Measurements from ENCODE around the gene TBCE.

Gene TBCE

DNA sequence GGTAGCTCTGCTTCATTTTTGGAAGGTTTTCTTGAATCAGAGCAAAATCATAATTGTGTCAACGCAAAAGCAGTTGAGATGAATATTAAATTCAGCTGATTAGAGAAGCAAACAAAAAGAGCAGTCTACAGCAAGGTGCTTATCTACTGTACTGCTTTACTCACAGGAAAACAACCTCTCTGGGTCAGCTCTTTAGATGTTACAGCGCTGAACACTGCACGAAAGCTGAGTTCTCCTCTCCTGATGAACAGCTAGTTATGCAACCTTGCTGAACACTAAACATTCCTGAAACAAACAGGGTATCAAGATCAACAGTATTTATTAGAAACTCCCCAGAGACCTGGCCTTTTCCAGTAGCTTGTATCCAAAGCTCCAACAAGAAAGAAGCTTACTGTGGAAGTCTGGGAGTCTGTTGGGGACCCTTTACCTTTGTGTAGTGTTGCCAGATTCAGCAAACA lies 41.3 kb downstream of the TBCE start:
- DNase-seq (ENCODE audit: low read depth in 2 of 3, low spot score in 1 of 3): no peak

DNA sequence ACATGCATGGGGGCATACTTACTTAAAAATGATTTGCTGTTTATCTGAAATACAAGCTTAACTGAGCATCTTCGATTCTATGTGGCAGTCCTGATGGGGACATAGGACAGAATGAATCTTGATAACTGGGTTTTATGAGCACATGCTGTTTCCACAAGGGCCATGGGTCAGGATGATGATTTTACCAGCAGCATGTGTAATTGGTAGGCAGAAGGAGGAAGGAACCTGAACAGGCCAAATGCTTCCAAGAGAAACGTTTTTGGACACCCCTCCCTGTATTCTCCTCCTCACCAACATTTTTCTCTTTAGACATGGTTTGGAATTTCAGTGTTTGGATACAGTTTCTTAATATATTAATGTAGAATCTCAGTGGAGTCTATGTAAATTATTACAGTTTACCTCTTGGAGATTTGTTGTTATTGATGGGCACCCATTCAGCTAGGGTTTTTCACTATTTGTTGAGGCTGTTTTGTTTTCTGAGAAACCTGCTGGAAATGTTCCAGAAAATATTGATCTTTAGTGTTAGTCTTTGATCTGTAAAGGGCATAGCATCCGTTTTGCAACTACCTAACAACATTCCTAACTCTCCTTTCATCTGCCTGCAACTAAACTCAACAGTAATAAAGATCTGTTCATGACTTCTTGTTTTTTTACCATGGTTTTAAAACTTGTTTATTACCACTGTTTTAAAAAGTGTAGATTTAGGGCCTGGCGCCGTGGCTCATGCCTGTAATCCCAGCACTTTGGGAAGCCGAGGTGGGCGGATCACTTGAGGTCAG lies 42.0 kb downstream of the TBCE start:
- no peak for DNase-seq (ENCODE audit: low read depth in 2 of 3, low spot score in 1 of 3)

DNA sequence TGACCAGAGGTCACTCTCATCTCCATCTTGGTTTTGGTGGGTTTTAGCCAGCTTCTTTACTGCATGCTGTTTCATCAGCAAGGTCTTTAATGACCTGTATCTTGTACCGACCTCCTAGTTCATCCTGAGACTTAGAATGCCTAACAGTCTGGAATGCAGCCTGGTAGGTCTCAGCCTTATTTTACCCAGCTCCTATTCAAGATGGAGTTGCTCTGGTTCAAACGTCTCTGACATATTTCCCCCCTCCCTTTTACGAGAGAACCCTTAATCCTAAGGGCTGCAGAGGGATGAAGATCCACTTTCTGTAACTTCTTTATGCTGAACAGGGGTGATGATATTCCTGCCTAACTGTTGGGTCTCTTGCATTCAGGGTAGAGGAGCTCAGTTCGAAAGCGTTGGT lies 43.2 kb downstream of the TBCE start:
- DNase-seq (ENCODE audit: low read depth in 2 of 3, low spot score in 1 of 3): no peak

DNA sequence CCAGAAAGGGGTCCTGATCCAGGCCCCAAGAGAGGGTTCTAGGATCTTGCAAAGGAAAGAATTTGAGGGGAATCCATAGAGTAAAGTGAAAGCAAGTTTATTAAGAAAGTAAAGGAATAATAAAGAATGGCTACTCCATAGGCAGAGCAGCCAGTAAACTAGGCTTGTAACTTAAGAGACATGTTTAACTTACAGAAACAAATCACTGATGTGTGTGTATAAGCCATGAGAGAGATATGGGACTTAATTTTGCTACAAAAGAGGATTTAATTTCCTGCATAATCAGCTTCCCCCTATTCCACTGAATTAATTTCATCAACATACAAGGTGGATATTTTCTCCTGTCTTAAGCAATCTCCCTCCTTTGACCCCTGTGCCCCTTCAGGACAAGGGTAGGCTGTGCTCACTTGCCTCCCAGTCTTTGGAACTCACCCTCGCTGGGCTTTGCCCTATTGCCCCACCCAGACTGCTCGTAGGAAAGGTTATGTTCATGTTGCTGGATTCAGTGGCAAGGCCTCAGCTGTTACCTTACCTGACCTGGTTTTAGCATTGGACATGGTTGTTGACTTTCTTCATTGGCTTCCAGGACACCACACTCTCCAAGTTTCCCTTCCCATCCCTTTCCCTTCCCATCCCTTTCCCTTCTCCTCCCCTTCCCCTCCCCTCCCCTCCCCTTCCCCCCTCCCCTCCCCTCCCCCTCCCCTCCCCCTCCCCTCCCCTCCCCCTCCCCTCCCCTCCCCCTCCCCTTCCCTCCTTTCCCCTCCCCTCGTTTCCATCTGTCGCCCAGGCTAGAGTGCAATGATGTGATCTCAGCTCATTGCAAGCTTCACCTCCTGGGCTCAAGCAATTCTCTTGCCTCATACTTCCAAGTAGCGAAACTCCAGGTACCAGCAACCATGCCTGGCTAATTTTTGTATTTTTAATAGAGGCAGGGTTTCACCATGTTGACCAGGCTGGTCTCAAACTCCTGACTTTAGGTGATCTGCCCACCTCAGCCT lies 44.6 kb downstream of the TBCE start:
- DNase-seq (ENCODE audit: low read depth in 2 of 3, low spot score in 1 of 3): no peak

DNA sequence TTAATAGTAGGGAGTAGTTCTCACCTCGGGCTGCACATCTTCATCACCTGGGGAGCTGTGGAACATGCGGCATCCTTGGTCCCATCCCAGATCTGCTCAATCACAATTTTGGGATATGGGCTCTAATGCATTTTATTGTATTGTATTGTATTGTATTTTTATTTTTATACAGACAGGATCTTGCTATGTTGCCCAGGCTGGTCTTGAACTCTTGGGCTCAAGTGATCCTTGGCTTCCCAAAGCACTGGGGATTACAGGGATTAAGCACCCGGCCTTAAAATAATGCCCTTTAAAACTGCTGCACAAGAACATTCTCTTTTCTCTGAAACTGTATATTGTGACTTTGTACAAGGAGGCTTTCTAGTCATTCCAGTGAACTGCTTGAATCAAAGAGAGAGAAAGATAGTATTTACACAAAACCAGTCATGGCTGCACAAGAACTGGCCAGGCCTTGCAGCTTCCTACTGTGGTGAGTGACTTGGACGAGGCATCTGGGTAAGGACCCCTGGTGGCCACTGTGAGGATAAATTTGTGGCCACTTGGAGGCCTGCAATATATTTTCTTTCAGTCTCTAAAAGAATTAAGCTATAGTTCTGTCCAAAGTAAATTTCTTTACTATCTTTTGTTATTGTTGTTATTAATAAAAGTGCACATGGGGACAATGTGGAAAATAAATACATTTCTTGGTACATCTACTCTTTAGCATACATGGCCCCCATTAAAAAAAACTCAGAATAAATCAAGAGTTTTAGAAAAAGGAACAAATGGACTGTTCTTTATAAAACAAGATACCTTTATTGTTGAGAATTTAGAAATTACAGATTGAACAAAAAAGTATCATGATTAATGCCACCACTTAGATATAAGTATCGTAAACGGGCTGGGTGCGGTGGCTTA lies 48.0 kb downstream of the TBCE start:
- peak; percentile 25 to 43 (median 38) for DNase-seq (ENCODE audit: low read depth in 2 of 3, low spot score in 1 of 3)

DNA sequence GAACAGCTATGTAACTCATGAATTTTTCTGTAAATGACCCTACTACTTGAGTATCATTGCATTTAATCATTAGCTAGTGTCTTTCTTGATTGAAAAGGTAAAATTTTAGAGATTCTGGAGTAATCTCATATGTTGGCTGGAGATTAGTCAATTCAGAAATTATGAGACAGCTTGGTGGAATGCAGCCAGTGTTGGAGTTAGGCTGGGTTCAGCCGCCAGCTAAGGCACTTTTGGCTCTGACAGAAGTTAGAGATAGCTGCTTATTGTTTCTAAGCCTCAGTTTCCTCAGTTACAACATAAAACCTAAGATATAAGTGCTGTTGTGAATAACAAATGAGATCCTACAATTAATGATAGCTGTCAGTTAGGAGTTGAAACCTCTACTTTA lies 49.4 kb downstream of the TBCE start:
- DNase-seq (ENCODE audit: low read depth in 2 of 3, low spot score in 1 of 3): no peak

DNA sequence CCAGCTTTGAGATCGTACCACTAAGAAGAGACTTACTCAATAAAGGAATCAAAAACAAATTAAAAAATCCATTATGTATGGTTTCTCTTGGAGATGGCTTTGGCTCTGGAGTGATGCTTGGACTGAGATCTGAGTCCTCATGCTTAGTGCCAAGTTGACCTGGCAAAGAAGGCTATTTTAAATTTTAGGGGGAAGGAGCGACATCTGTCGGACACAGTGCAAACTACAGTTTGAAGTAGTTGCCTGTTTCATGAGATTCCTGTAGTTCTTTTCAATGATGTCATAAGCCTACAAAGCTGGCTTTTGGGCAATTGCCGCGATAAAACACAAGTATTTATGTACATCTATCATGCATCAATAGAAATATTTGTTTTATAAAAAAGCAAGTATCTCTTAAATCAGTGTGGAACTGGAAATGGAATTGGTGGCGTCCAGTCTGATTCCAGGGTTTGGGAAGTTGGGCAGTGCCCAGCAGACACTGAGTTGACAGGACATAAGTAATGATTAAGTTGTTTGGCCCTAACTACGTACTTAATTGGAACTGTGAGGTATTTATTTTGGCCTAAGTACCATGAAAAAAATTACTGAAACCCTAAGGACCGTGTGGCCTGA lies 50.0 kb downstream of the TBCE start:
- DNase-seq (ENCODE audit: low read depth in 2 of 3, low spot score in 1 of 3): peak; percentile 35 to 74 (median 40)

DNA sequence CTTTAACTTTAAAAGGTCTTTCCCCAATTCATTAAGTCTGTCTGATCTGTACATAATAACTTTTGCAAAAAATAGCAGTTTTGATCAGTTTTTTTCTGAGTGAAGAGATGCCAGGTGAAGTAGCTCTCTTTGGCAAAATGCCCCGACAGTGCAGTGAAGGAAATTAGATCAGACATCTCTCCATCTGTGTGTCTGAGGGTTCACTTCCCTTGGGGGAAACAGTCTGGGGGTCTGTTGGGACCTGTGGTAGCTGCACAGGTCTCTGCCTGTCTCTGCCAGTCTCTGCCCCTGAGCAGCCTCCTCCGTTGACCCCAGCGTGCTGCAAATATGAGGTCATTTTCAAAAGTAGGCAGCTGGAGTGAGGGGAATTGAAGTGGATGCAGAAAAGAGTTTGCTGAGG lies 54.5 kb downstream of the TBCE start:
- no peak for DNase-seq (ENCODE audit: low read depth in 2 of 3, low spot score in 1 of 3)

DNA sequence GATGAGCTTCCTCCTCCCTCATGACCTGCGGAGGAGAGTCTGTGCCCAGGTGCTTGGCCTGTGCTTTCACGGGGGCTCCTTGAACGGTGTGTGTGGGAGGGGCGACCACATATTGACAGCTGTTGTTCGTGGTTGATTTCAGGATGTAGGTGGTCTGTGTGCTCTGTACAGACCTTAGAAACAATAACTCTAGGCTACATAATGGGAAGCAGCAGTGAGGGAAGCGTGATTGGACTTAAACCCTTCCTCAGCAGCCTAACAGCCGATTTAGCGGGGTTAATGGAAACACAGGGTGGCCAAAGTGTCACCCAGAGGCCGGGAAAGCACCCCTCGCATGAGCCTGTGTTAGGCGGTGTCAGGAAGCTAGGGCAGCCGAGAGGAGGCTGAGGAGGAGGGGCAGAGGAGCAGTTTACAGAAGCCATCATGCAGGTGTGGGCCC lies 56.0 kb downstream of the TBCE start:
- peak in 1 of 3 donors; percentile 3 for DNase-seq (ENCODE audit: low read depth in 2 of 3, low spot score in 1 of 3)

DNA sequence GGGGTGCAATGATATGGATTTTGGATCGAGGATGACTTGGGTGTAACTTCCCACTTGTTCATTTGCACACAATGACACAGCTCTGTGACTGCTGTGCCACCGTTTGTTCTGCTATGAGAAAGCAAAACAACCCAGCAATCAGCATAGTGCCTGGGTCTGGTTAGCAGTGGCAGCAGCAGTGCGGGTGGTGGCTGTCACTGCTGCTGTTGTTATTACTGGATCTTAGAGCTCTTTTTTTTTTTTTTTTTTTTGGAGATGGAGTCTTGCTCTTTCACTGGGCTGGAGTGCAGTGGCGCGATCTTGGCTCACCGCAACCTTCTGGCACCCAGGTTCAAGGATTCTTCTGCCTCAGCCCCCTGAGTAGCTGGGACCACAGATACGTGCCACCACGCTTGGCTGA lies 56.9 kb downstream of the TBCE start:
- no peak for DNase-seq (ENCODE audit: low read depth in 2 of 3, low spot score in 1 of 3)

DNA sequence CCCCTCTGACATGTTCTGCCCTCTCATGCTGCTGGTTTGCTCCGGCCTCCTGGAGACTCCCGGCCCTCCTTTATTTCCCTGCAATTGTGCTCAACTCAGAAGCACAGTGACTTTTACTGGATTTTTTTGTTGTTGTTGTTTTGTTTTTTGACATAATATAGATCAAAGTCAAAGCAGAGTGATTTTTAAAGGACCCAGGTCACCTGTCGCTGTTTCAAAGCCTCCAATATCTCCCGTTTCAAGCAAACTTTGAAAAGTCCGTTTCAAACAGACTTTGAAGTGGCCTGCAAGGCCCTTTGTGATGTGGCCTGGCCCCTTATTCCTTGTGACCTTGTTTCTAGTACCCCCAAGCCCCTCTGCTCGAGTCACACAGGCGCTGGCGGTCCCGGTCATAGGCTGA lies 58.1 kb downstream of the TBCE start:
- DNase-seq (ENCODE audit: low read depth in 2 of 3, low spot score in 1 of 3): no peak

DNA sequence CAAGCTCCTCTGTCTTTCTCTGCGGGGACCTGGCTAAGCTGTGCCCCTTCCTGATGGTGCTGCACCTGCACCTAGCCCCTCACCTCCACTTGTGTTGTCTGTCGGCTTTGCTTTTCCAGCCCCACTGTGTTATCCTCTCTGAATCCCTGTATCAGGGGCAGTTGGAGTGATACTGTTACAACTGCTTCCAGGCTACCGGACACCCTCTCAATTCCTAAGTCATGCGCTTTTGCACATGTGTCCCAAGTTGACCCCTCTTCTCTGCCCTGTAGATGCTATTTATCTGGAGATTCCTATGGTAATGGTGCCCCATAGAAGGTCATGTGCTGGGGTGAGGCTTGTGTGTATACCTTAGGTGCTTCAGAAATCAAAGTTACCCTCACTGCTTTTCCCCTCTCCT lies 58.9 kb downstream of the TBCE start:
- no peak for DNase-seq (ENCODE audit: low read depth in 2 of 3, low spot score in 1 of 3)

DNA sequence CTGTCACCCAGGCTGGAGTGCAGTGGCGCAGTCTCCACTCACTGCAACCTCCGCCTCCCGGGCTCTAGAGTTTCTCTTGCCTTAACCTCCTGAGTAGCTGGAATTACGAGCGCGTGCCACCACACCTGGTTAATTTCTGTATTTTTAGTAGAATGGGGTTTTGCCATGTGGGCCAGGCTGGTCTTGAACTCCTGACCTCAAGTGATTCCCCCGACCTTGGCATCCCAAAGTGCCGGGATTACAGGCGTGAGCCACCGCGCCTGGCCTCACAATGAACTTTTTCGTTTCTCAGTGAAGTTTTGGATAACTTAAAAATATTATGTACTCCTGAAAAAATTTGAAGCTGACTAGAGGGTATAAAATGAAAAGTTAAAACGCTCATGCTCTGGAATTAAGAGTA lies 59.5 kb downstream of the TBCE start:
- no peak for DNase-seq (ENCODE audit: low read depth in 2 of 3, low spot score in 1 of 3)

DNA sequence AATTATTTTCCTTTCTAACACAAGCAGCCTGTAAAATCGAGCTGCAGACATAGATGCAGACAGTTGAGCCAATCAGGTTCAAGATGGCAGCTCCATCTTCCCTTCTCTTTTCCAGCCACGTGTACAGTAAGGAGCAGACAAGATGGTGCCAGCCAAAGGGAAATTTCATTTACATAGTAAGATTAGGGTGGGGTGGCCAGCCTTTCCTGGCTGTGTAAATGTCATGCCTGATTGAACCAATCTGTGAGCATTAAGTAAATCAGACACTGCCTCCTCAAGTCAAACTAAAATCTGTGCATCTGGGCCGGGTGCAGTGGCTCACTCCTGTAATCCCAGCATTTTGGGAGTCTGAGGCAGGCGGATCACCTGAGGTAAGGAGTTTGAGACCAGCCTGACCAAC lies 60.2 kb downstream of the TBCE start:
- no peak for DNase-seq (ENCODE audit: low read depth in 2 of 3, low spot score in 1 of 3)

DNA sequence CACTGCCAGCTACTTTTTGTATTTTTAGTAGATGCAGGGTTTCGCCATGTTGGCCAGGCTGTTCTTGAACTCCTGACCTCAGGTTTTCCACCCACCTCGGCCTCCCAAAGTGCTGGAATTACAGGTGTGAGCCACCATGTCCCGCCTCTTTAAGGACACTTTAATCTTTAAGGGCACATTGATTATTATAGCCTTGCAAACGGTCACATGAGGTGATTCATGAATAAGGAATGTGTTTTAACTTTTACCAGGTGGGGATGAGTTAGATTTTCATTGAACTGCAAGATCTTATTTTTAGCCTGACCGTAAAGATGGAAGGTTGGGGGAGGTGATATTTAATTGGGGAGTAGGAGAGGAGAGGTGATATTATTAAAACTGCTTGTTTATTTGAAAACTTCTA lies 61.9 kb downstream of the TBCE start:
- no peak for DNase-seq (ENCODE audit: low read depth in 2 of 3, low spot score in 1 of 3)

DNA sequence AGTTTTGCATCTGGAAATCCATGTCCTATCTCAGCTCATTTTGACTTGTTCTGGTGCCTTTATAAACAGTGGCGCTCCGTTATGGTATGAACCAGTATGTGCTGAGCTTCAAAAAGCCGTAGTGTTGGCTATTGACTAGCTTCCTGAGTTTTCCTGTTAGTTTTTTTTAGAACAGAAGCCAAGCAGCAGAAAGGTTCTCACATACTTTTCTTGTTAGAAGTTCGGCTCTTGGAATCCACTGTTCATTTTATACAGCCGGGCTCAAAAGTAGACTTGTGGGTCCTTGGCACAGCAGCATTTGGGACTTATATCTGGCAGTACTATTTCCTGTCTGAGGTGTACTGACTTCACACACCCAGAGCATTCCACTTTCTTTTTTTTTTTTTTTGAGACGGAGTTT lies 63.8 kb downstream of the TBCE start:
- no peak for DNase-seq (ENCODE audit: low read depth in 2 of 3, low spot score in 1 of 3)

DNA sequence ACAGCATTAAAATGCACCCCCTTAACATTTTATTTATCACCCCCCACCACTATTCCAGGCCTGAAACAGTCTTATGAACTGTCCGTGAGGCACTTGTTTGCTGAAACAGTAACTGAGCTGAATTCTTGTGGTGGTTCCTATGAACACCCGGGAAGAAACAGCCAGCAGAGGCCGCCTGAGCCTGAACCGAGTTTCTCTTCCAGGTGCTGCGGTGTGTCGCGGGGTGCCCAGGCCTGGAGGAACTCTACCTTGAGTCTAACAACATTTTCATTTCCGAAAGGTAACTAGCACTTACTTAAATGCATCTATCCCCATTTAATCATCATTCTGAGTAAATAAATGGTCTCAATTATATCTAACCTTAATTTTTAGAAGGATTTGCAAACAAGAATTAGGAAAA lies 66.8 kb downstream of the TBCE start:
- no peak for DNase-seq (ENCODE audit: low read depth in 2 of 3, low spot score in 1 of 3)

DNA sequence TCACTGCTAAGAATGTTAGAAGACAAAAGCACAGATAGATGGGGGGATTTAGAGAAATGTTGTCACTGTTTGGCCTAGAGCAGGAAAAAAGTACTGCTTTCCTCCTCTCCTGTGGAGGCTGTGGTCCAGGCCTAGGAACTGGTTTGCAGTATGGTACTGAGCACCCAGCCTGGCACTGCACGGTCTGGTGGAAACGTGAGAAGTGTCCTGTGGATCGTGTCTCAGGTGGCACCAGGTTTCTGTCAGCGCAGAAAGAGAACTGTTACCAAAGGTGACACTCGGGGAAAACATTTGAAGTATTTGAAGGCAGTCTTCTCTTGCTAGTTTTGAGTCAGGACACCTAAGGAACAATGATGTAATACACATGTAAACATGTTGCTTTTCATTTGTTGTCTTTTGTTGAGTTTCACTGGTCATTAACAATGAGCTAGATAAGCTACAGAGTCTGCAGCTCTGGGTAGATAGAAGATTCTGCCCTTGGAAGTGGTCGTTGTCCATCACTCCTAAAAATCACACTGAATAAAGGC lies 74.0 kb downstream of the TBCE start:
- DNase-seq (ENCODE audit: low read depth in 2 of 3, low spot score in 1 of 3): no peak

DNA sequence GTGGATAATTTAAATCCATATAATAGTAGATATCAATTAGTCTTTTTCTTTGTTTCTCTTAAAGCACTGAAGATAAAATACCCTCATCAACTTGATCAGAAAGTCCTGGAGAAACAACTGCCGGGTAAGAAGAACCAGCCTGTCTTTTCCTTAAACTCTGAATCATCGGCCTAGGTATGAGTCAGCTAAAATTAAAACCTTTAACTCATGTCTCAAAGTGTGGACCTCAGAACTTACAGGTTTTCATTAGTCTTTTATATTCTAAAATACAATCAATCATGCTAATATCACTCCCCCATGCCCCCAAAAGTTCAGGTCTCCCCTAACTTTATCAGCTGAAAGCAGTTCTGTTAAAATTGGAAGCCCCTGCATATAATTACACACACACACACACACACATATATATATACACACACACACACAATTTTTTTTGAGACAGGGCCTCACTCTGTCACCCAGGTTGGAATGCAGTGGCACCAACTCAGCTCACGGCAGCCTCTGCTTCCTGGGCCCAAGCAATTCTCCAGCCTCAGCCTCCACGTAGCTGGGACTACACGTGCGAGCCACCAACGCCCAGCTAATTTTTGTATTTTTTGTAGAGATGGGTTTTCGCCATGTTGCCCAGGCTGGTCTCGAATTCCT lies 75.7 kb downstream of the TBCE start:
- DNase-seq (ENCODE audit: low read depth in 2 of 3, low spot score in 1 of 3): no peak

DNA sequence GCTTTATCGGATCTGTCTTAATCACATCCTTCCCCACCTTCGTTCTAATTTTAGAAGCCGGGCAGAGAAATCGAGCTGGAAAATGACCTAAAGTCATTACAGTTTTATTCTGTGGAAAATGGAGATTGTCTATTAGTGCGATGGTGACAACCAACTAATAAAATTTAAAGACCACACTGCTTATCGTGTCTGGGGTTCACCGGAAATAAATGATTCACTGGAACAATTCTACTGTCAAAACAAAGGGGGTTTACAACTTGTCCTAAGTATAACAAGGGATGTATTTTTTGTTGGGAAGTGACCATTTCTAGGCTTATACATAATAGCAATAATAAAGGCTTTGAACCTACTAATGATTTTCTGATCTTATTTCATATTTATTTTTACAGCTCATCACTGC lies 81.4 kb downstream of the TBCE start:
- no peak for DNase-seq (ENCODE audit: low read depth in 2 of 3, low spot score in 1 of 3)

Data from stimulated activated CD4-positive, alpha-beta T cell treated with anti-CD3 and anti-CD28 coated beads, Interleukin-12 subunit alpha, Interleukin-12 subunit beta, amount 100 ng/mL, for 48 hours (primary cell).